NCI-H1092 (cell line): ENCODE data around the gene TULP1.
A peak's percentile ranks its signal among the peaks of the same experiment; 100 is the strongest.

Experiments used
- DNase-seq: peaks from one replicate; lab custom pipeline; 2025; lab: John Stamatoyannopoulos, UW

Gene TULP1

DNA sequence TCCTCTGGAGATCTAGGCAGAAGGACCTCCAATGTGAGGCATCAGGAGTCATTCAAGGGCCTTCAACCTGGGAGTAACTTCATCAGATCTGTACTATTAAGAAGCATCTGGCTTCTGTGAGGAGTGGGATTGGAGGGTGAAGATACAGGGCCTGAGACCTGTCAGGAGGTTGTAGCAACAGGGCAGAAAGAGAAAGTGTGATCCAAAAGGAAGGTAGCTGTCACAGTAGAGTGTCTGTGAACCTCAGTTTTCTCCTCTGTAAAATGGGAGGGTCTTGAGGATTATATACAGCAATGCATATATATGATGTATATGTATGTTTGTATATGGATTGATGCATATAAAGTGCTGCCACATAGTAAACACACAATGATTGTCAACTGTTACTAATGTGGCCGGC lies 47.0 kb downstream of the TULP1 start:
- no peak for DNase-seq

DNA sequence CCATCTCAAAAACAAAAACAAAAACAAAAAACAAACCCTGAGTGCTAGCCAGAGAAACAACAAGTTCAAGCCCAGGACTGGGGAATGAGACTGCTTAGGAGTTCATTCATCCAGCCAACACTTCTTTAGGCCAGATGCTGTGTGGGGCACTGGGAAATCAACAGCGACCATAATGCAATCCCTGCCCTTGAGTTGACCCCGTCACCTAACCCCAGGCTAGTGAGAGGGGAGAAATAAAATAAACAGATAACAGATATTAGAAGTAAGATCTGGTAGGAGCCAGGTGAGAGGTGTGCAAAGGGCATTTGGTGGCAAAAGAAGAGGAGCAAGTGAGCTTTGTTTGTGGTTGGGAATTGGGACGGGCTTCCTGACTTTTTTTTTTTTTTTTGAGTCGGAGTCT lies 49.4 kb downstream of the TULP1 start:
- DNase-seq = no peak

DNA sequence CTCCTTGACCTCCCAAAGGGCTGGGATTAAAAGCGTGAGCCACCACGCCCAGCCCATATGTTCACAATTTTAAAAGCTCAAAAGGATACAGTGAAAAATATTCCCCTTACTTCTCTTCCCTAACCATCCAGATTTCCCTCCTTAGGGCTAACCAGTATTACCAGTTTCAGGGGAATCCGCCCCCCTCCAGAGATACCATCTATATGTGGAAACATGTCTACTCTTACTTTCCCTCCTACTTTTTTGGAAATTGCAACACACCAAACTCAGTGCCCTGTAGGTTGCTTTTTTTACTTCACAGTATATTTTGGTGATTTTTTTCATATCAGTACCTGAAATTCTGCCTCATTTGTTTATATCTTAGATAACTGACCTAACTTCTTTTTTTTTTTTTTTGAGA lies 51.4 kb downstream of the TULP1 start:
- DNase-seq = no peak

DNA sequence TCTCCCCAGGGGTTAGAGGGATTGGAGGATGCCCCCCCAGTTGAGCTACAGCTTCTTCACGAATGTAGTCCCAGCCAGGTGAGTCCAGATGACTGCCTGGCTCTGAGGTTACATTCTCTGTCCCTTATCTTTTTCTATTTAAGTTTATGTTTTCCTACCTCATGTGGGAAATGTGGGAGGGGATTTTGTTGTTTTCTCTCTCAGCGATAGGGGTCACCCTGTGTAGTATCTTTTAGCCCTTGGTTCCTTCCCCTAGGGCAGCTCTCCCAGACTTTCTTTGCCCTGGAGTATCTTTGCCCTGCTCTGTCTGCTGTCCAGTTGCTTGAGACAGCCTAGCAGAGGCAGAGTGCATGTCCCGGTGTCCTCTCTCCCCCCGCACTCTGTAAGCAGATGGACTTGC lies 54.8 kb downstream of the TULP1 start:
- no peak for DNase-seq

DNA sequence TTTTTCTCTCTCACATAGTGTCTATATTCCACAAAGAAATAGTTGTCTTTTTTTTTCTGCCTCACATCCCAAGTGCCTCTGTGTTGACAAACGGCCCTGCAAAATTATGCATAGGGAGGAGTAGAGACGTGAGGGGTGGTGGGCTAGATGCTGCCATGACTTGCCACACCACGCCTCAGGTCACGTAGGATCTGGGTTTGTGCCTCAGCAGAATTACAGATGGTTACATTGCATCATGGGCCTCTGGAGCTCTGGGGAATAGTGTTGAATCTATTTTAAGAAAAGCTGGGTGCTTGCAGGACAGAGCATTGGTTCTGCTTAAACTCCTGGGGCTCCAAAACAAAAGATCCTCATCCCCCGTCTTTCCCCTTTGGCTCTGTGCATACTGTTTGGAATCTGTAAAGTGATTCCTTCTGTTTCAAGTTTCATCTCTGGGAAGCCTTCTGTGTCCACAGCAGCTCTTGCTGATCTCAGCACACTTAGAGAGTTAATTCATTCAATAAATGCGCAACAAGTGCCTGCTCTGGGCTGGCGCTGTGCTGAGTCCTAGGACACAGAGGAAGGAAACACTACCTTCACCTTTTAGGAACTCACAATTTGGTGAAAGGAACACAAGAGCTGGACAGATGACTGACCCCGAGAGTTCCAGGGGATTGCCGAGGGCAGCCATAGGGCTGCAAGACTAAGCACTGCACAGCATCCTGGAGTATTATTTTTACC lies 58.1 kb downstream of the TULP1 start:
- no peak for DNase-seq

DNA sequence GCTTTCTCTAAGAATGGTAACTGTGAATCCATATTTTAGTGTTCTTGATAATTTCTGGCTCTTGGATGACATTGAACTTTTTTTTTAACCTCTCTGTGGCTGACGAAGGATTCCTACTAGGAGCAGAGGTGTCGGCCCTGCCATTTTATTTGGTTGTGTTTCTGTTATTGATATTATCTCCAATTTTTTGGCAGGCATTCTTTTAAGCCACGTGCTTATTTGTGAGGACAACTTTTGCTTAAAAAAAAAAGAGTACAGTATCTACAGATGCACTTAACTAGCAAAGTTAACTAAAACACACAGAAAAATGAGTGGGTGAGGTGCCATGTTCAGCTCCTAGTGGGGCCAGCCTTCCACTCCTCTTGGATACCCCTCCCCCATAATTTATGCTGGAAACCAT lies 59.5 kb downstream of the TULP1 start:
- no peak for DNase-seq

DNA sequence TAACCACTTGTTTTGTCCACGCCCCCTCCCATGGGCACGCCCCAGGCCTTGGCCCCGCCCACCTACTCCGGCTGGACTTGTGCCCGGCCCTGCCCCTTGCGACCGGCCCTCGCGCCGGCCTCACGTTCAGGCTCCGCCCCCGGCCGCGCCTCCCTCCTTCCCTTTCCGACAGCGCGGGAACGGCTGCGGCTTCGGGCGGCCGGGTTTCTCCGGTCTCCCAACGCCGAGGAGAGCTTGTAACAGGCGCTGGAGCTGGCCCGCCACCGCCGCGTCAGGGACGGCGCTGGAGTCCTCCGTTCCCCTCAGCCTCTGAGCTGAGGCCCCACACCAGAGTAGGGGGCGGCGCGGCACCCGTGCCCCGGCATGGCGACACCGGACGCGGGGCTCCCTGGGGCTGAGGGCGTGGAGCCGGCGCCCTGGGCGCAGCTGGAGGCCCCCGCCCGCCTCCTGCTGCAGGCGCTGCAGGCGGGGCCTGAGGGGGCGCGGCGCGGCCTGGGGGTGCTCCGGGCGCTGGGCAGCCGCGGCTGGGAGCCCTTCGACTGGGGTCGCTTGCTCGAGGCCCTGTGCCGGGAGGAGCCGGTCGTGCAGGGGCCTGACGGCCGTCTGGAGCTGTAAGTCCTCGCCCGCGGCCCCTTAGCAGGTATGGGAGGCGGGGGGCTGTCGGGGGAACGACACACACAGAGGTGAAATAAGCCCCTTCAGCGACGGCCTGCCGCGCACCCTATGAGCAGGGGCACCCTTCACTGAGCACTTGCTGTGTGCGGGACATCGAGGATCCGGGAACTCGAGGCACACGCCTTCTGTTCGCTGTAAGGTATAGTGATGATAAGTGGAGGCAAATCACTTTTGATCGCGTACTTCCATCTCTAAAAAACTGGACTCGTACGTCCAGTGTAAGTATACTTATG lies 60.3 kb downstream of the TULP1 start, which contains the start of gene FANCE:
FANCE (plus strand) TSS at position 156 of the 908 bp plus-strand sequence; CDS start at position 364, 208 bp downstream.
- peak; percentile 63 for DNase-seq

DNA sequence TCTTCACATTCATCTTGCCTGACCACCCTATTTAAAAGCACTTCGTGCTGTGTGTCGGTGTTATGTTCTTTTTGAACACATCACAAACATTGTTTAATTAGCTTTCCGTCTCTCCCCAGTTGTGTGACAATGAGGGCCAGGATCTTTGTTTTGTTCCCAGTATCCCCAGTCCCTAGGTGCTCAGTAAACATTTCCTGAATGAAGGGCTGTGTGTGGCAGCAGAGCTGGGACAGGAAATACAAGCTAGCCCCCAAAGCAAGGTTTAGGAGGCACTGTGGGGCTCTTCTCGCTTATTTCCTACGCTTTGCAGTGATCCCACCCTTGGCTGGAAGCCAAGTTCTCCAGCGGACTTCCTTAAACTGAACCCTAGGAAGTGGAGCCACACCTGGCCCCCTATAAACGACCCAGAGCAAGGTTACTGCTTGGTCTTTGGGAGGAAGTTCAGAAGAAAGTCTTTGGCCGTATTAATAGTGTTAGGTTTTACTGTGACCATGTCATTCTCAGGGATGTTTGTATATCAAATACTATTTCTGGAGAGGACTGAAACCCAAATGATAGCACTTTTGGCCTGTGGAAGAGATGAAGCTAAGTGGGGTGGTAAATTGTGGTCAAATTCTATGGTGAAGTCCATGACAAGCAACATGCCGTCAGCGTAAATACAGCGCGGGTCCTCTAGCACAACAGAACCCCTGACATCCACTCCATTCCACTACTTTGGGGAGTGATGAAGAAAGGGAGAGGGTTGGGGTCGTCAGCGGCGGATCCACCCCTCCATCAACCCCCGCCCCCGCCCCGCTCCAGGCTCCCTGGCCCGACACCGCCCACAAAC lies 61.1 kb downstream of the TULP1 start:
- no peak for DNase-seq

DNA sequence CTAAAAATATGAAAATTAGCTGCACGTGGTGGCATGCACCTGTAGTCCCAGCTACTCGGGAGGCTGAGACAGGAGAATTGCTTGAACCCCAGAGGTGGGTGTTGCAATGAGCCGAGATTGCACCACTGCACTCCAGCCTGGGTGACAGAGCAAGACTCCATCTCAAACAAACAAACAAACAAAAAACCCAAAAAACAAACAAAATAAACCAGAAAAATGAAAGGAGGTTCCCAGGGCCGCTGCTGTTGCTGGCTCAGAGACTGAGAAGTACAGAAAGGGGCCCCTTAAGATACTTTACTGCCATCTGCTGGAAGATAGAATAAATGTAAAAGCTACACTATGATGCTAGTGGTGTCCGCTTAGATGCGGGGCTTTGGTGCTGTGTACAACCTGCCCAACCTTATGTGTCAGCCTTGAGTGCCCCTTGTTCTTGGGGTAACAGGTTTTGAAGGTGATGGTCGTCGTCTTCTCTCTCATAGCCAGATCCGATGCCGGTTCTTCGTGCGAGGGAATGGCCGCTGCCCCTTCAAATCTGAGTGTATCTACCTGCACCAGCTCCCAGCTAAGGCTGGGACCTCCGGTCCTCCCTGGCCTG lies 63.3 kb downstream of the TULP1 start:
- peak; percentile 58 for DNase-seq

DNA sequence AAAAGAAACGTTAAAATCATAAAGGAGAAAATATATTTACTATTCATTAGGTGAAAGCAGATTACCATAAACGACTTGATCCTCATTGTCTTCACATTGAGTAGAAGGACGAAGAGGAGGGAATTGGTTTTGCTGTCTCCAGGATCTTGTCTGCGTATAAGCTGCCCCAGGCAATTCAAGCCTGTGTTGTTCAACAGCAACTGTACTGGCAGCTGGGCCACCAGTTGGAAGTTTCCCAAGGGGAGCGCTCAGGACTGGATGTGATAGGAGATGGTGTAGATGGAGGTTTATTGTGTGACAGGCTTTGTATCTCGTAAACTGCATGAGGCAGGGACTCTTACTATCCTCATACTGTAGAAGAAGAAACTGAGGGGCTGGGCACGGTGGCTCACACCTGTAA lies 64.5 kb downstream of the TULP1 start:
- DNase-seq = no peak
